ENCODE results near the gene TBX4. TPM values are rescaled to one million over a fixed set of nuclear protein-coding genes. Genes with fewer than 3 reads are reported as not detected.

The TBX4 gene
- total and polyA plus RNA-seq, 2 of the 13 experiments (the other 11 are each of a cell fraction or from before 2014, with no cell fraction given): 0.11 to 1.1 TPM

DNA sequence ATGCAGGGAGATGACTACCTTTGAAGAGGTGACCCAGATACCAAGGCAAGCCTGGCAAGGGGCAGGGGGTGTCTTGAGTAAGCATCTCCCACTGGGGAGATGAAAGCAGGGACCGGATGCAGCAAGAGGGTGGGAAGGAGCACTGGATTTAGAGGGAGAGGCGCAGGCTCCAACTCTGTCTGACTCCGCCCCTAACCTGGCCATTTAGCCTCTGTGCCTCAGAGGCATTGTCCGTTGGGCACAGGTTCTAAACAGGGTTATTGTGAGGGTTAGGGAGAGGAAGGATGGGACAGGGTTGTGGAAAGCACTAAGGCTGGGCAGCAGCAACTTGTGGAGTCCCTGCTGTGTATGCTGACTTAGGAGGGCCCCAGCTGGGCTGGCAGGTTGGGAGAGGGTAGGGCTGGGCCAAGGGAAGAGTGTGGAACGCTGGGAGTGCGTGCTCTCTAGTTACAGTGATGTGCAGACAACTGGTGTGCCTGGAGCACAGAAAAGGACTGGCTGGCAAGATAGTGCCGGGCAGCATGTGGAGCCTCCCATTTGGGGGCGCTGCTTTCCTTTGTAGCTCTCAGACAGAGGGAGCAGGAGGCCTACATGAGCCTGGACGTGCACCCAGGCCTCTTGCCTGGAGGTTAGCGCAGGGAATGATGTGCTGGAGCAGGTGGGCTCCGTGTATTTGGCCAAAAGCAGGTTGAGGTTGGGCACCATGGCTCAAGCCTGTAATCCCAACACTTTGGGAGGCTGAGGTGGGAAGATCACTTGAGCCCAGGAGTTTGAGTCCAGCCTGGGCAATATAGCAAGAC is 26.3 kb upstream of the TBX4 start (continued):
- TF ChIP-seq CHD4 (IDR thresholded peaks at IDR 0.05; ENCODE audit: borderline replicate concordance, low read length) (no peak; the same call in 1 of the 2 replicates), ZNF180 (CRISPR knock-in tag; IDR thresholded peaks at IDR 0.05; ENCODE audit: borderline replicate concordance, low read depth) (no peak), IRX3 (CRISPR knock-in tag; IDR thresholded peaks at IDR 0.05; ENCODE audit: borderline replicate concordance, low read depth) (no peak), FOXP1 (IDR thresholded peaks at IDR 0.05) (no peak), FOXP1 (CRISPR knock-in tag; IDR thresholded peaks at IDR 0.05) (no peak), ZNF607 (CRISPR knock-in tag; IDR thresholded peaks at IDR 0.05; ENCODE audit: borderline replicate concordance) (no peak), ATRX (CRISPR knock-in tag; IDR thresholded peaks at IDR 0.05; ENCODE audit: borderline replicate concordance) (no peak), ARHGAP35 (CRISPR knock-in tag; IDR thresholded peaks at IDR 0.05; ENCODE audit: borderline replicate concordance) (no peak)
- TF ChIP-seq, protein P1, sequence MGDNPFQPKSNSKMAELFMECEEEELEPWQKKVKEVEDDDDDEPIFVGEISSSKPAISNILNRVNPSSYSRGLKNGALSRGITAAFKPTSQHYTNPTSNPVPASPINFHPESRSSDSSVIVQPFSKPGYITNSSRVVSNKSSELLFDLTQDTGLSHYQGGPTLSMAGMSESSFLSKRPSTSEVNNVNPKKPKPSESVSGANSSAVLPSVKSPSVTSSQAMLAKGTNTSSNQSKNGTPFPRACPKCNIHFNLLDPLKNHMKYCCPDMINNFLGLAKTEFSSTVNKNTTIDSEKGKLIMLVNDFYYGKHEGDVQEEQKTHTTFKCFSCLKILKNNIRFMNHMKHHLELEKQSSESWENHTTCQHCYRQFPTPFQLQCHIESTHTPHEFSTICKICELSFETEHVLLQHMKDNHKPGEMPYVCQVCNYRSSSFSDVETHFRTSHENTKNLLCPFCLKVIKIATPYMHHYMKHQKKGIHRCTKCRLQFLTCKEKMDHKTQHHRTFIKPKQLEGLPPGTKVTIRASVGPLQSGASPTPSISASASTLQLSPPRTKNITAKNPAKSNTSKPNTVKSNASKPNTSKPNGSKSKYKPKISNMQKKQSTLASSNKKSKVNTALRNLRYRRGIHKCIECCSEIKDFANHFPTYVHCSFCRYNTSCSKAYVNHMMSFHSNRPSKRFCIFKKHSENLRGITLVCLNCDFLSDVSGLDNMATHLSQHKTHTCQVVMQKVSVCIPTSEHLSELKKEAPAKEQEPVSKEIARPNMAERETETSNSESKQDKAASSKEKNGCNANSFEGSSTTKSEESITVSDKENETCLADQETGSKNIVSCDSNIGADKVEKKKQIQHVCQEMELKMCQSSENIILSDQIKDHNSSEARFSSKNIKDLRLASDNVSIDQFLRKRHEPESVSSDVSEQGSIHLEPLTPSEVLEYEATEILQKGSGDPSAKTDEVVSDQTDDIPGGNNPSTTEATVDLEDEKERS (CRISPR knock-in tag; IDR thresholded peaks at IDR 0.05): no peak
- TF ChIP-seq, protein P2, sequence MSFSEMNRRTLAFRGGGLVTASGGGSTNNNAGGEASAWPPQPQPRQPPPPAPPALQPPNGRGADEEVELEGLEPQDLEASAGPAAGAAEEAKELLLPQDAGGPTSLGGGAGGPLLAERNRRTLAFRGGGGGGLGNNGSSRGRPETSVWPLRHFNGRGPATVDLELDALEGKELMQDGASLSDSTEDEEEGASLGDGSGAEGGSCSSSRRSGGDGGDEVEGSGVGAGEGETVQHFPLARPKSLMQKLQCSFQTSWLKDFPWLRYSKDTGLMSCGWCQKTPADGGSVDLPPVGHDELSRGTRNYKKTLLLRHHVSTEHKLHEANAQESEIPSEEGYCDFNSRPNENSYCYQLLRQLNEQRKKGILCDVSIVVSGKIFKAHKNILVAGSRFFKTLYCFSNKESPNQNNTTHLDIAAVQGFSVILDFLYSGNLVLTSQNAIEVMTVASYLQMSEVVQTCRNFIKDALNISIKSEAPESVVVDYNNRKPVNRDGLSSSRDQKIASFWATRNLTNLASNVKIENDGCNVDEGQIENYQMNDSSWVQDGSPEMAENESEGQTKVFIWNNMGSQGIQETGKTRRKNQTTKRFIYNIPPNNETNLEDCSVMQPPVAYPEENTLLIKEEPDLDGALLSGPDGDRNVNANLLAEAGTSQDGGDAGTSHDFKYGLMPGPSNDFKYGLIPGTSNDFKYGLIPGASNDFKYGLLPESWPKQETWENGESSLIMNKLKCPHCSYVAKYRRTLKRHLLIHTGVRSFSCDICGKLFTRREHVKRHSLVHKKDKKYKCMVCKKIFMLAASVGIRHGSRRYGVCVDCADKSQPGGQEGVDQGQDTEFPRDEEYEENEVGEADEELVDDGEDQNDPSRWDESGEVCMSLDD (CRISPR knock-in tag; IDR thresholded peaks at IDR 0.05; ENCODE audit: borderline replicate concordance): no peak
- TF ChIP-seq, protein P3, sequence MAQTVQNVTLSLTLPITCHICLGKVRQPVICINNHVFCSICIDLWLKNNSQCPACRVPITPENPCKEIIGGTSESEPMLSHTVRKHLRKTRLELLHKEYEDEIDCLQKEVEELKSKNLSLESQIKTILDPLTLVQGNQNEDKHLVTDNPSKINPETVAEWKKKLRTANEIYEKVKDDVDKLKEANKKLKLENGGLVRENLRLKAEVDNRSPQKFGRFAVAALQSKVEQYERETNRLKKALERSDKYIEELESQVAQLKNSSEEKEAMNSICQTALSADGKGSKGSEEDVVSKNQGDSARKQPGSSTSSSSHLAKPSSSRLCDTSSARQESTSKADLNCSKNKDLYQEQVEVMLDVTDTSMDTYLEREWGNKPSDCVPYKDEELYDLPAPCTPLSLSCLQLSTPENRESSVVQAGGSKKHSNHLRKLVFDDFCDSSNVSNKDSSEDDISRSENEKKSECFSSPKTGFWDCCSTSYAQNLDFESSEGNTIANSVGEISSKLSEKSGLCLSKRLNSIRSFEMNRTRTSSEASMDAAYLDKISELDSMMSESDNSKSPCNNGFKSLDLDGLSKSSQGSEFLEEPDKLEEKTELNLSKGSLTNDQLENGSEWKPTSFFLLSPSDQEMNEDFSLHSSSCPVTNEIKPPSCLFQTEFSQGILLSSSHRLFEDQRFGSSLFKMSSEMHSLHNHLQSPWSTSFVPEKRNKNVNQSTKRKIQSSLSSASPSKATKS (CRISPR knock-in tag; IDR thresholded peaks at IDR 0.05): no peak
- TF ChIP-seq, protein P4, sequence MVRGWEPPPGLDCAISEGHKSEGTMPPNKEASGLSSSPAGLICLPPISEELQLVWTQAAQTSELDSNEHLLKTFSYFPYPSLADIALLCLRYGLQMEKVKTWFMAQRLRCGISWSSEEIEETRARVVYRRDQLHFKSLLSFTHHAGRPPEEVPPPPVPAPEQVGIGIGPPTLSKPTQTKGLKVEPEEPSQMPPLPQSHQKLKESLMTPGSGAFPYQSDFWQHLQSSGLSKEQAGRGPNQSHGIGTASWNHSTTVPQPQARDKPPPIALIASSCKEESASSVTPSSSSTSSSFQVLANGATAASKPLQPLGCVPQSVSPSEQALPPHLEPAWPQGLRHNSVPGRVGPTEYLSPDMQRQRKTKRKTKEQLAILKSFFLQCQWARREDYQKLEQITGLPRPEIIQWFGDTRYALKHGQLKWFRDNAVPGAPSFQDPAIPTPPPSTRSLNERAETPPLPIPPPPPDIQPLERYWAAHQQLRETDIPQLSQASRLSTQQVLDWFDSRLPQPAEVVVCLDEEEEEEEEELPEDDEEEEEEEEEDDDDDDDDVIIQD (CRISPR knock-in tag; IDR thresholded peaks at IDR 0.05; ENCODE audit: low read depth): no peak

Measured in HepG2 (cell line).